LHCN-M2 (cell line): ENCODE data around the gene UFL1. TPM values are rescaled to one million over a fixed set of nuclear protein-coding genes. Genes with fewer than 3 reads are reported as not detected.
"Not testable (repeated sequence)": the region's sequence is repeated elsewhere in the genome, so short reads cannot be mapped to it uniquely, and the experiment has no call there.

Experiments used
- DNase-seq: peaks from one replicate; pipeline ENCODE4 v3.0.0-alpha.2; 2012; ENCODE audit warnings: low read depth
- polyA plus RNA-seq: library from polyadenylated mRNA; unstranded; fragments of >200 nt; gene quantifications from one replicate; pipeline ENCODE4 v1.2.1, GENCODE V29; 2012; ENCODE audit warnings: missing spikeins
- total RNA-seq: library from RNA; depleted of rRNA; stranded (reverse); fragments of >200 nt; gene quantifications from 2 replicates; pipeline ENCODE4 v1.2.3, GENCODE V29; 2014; rRNA removed

The UFL1 gene
- 27.1 and 27.5 TPM in 2 replicates for total RNA-seq
- 6.6 TPM for polyA plus RNA-seq

DNA sequence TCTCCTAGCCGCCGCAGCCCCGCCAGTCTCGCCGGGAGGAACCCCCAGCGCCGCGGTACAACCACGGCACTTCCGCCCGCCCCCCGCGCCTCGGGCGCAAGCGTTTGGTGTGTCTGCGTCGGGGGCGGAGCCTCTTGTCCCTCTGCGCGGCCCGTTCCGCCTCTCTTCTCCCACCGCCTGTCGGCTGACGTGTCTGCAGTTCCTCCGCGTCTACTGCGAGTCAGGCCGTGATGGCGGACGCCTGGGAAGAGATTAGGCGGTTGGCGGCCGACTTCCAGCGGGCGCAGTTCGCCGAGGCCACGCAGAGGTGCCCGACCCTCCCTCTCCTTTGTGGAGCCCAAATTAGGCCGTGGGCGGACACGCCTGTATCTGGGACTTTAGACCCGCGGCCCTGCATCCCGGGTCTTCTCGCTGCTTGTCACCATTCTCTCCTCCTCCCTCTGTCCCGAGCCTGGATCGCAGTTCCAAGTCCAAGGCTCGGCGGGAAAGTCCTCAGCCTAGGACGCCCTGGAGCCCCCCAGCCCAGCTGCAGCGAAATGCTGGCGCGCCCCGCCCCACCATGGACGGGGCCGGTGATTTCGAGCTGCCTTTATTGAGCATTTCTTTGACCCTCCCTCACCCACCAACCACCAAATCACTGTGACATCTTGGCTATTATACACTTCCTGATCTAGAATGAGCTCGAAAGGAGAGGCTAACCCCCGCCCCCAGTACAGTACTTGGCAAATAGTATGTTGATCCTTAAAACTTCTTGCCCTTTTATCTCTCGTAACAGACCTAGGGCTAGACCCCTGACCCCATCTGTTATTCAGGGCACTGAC, at the start of gene UFL1:
TSS of gene UFL1 (plus strand) at position 163 of the 821 bp plus-strand sequence. CDS start at position 231, 68 bp downstream.
- DNase-seq, result peak; percentile 89

- DNase-seq, result not testable (repeated sequence)
Measured at GRCh38 chr6:96472291-96472690, 49.3 kb upstream of the UFL1 start.

- no peak for DNase-seq
Measured at GRCh38 chr6:96478695-96479094, 42.9 kb upstream of the UFL1 start.

GRCh38 chr6:96491926-96492325, 29.7 kb upstream of the UFL1 start:
- DNase-seq, result no peak

- DNase-seq, result no peak
Measured at GRCh38 chr6:96499781-96500180, 21.8 kb upstream of the UFL1 start.

- DNase-seq, result no peak
Measured at GRCh38 chr6:96502915-96503314, 18.7 kb upstream of the UFL1 start.

GRCh38 chr6:96505363-96505762, 16.2 kb upstream of the UFL1 start:
- no peak for DNase-seq

- no peak for DNase-seq
Measured at GRCh38 chr6:96509281-96509680, 12.3 kb upstream of the UFL1 start.

- DNase-seq, result peak; percentile 14
Measured at GRCh38 chr6:96520171-96521115, 1.2 kb upstream of the UFL1 start.

GRCh38 chr6:96521306-96521643, 331 bp upstream of the UFL1 start:
- DNase-seq, result no peak

GRCh38 chr6:96522465-96523009, 931 bp downstream of the UFL1 start:
- peak; percentile 28 for DNase-seq

DNA sequence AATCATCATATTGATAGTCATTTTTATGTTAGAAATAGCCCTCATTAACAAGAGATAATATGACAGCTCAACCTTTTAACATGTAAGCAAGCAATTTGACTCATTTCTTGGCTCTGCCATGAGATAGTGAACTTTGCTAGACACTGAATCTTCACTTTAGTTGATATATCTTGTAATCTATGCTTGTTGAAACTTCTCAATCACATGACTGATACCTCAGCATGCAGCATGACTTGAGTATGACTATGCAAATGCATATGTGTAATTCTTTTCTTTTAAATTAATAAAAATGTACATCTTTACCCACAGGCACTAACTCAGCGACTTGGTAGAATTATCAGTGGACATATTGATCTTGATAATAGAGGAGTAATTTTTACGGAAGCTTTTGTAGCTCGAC, 6.6 kb downstream of the UFL1 start:
- DNase-seq, result no peak

GRCh38 chr6:96532399-96532798, 10.8 kb downstream of the UFL1 start:
- DNase-seq, result no peak

DNA sequence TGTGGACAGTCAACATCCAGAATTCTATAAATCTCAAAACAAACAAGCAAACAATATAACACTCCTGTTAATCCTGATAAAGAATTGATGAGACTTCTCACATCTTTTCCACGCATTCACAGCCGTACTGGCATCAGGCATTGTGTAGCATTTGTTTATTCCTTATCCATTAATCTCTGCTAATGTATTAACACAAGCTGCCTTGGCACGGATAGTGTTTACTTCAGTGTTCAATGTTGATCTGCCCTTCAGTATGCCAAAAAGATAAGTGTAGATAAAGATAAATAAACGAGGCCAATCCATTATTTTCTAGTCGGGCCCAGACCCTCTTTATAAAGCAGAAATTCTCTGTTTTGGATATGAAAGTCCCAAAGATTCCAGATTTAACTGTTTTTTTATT, 16.1 kb downstream of the UFL1 start:
- no peak for DNase-seq

DNA sequence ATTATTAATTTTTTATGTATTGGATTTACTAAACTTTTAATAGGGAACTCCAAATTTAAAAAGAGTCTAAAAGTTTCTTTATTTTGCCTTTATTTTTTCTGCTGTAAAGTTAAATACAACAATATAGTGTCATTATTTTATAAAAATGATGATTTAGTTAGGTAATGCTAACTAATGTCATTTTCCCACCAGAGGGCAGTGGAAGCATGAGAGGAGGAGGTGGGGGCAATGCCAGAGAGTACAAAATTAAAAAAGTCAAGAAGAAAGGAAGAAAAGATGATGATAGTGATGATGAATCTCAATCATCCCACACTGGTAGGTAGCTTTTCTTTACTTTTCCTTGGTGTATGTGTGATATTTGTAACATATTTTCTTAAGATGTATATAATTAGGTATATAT, 21.1 kb downstream of the UFL1 start:
- DNase-seq, result no peak

DNA sequence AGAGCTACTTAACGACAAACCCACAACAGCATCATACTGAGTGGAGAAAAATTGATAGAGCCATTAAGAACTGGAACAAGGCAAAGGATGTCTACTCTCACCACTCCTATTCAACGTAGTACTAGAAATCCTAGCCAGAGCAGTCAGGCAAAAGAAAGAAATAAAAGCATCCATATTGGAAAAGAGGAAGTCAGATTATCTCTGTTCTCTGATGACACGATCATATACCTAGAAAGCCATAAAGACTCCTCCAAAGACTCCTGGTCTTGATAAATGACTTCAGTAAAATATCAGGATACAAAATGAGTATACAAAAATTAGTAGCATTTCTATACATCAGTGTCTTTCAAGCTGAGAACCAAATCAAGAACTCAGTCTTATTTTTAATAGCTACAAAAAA, 24.3 kb downstream of the UFL1 start:
- DNase-seq, result no peak

DNA sequence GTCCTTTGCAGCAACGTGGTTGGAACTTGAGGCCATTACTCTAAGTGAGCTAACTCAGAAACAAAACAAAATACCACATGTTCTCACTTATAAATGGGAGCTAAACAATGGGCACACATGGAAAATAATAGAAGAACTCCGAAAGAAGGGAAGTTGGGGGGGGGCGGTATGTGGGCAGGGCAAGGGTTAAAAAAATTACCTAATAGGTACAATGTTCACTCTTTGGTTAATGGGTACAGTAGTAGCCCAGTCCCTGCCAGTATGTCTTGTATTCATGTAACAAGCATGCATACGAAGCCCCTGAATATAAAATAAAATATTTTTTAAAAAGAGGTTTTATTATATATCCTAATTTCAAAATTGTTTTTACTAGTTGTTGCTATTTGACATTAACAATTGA, 26.0 kb downstream of the UFL1 start:
- DNase-seq, result no peak

- no peak for DNase-seq
Measured at GRCh38 chr6:96554558-96554957, 33.0 kb downstream of the UFL1 start.

- not testable (repeated sequence) for DNase-seq
Measured at GRCh38 chr6:96559740-96560139, 38.1 kb downstream of the UFL1 start.

DNA sequence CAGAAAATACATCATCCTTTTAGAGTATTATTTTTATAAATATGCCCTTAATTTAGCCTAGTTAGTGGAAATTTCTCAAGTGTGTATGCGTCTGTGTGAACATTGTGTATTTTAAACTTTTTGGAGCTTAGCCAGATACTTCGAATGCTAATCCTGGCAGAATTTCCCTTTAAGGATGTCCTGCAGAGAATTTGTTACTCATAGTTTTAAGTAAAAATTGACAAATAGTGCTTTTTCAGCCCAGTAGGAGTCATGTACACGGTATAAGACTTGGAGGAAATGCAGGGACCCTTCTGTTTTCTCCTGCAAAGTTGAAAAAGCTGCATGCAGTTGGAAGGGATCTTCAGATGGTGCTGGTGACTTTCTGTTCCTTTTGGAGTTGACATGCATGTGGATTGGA, 41.3 kb downstream of the UFL1 start, which contains the start of gene FHL5:
TSS of gene FHL5 (plus strand) at position 243 of the 400 bp plus-strand sequence. CDS start 40,486 bp downstream, outside the sequence.
- no peak for DNase-seq

- no peak for DNase-seq
Measured at GRCh38 chr6:96563853-96564252, 42.2 kb downstream of the UFL1 start.

GRCh38 chr6:96570053-96570452, 48.4 kb downstream of the UFL1 start:
- no peak for DNase-seq
